IPS-15b (cell line): ENCODE results near the gene S100A2.
A peak's percentile ranks its signal among the peaks of the same experiment; 100 is the strongest.
"Not testable (repeated sequence)": the region's sequence is repeated elsewhere in the genome, so short reads cannot be mapped to it uniquely, and the experiment has no call there.

Experiments
- H3K27me3 ChIP-seq: one replicate; pipeline ENCODE4 v1.6.1; 2013; ENCODE audit warnings: low read length; ENCODE audit not compliant: control insufficient read depth, insufficient read depth
- H3K36me3 ChIP-seq: one replicate; pipeline ENCODE4 v1.6.1; 2013; ENCODE audit warnings: low read length; ENCODE audit not compliant: control insufficient read depth, insufficient read depth
- H3K4me1 ChIP-seq: one replicate; pipeline ENCODE4 v1.6.1; 2013; ENCODE audit warnings: mild to moderate bottlenecking, low read length; ENCODE audit not compliant: control insufficient read depth, insufficient read depth
- H3K4me3 ChIP-seq: one replicate; pipeline ENCODE4 v1.5.1; 2013; ENCODE audit warnings: low read depth, low read length
- H3K9ac ChIP-seq: one replicate; pipeline ENCODE4 v1.6.1; 2013; ENCODE audit warnings: low read depth, mild to moderate bottlenecking, low read length
- H3K9me3 ChIP-seq: one replicate; pipeline ENCODE4 v1.6.1; 2013; ENCODE audit warnings: mild to moderate bottlenecking, low read length; ENCODE audit not compliant: control insufficient read depth, insufficient read depth

S100A2 gene

DNA sequence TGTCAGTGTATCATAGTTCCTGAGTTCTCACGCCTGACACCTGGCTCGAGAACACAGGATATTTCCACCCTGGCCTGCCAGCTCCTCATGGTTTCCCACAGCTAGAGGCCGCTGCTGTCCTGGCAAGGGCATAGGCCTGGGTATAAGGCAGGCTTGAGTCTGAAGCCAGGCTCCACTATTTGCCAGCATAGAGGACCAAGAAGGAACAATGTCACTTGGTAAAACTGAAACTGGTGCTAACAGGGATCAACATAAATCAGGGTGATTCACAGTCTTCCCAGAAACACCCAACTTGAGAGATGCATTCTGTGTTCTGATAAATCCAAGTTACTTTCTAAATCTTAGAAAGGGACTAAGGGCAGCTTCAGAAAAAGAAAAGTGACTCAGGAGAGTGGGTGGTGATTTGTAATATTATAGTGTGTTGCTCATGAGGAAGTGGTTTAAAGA is 6.9 kb upstream of the S100A2 start:
- Histone ChIP-seq H3K27me3 (no peaks in the 10 kb centered on the region), H3K36me3 (no peaks in the 10 kb centered on the region), H3K9me3 (no peaks in the 10 kb centered on the region), H3K9ac (no peak overlapping the region), H3K4me3 (no peak overlapping the region), H3K4me1 (peaks cover 10% of the 10 kb centered on the region)

DNA sequence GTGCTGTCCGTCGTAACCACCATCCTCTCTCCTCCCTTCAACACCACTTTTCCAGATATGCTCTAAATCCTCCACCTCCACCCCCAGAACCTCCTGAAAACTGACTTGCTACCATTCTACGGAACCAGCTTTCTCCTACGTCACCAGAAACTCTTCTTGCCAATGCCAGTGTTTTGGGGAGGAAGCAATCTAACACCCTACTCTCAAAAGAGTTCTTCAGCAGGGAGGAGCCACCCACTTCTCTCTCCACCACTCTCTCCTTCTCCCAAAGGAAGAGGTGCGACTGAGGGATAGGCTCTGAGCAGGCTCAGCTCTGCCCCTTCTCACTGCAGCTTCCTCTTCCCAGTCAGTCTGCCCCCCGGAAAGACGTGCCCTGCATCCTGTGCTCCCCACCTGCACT is 6.1 kb upstream of the S100A2 start:
- H3K36me3 ChIP-seq = no peaks in the 10 kb centered on the region
- H3K4me3 ChIP-seq = no peak overlapping the region
- H3K9ac ChIP-seq = no peak overlapping the region
- H3K27me3 ChIP-seq = no peaks in the 10 kb centered on the region
- no peaks in the 10 kb centered on the region for H3K9me3 ChIP-seq
- H3K4me1 ChIP-seq = peaks cover 16% of the 10 kb centered on the region

DNA sequence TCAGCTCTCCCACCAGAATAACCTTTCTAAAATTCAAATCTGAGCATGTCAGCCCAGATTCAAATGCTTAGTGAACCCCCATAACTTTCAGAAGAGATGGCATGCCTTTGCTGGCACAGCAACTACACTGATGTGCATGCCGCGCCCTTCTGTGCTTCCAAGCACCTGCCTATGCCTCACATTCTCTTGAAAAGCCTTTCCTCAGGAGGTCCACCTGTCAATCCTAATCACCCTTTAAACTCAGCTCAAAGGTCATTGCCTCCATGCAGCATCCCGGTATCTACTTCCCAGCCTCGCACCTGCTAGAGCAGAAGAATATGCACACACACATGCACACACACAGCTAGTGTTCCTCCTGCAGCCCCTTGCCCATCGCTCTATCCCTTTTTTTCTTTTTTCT is 5.2 kb upstream of the S100A2 start:
- Histone ChIP-seq H3K9ac (no peak overlapping the region), H3K27me3 (no peaks in the 10 kb centered on the region), H3K4me1 (peaks cover 20% of the 10 kb centered on the region), H3K9me3 (no peaks in the 10 kb centered on the region), H3K4me3 (no peak overlapping the region), H3K36me3 (no peaks in the 10 kb centered on the region)

DNA sequence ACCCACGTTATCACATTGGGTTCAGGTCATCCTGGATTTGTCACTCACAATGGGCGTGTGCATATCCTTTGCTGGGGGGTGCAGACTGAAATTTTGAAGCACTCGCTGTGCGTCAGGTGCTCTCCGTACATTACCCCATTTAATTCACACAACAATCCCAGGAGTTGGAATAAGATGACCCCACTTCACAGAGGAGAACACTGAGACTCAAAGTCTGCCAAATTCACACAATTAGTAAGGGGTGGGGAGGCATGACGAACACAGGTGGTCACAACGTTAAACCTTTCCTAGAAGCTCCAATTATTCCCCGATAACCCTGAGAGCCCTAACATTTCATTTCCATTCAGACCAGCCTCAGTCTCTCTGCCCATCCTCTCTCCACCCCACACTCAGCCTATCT is 3.8 kb upstream of the S100A2 start:
- Histone ChIP-seq H3K4me3 (no peak overlapping the region), H3K36me3 (no peaks in the 10 kb centered on the region), H3K9me3 (no peaks in the 10 kb centered on the region), H3K9ac (no peak overlapping the region), H3K4me1 (peaks cover 21% of the 10 kb centered on the region), H3K27me3 (no peaks in the 10 kb centered on the region)

DNA sequence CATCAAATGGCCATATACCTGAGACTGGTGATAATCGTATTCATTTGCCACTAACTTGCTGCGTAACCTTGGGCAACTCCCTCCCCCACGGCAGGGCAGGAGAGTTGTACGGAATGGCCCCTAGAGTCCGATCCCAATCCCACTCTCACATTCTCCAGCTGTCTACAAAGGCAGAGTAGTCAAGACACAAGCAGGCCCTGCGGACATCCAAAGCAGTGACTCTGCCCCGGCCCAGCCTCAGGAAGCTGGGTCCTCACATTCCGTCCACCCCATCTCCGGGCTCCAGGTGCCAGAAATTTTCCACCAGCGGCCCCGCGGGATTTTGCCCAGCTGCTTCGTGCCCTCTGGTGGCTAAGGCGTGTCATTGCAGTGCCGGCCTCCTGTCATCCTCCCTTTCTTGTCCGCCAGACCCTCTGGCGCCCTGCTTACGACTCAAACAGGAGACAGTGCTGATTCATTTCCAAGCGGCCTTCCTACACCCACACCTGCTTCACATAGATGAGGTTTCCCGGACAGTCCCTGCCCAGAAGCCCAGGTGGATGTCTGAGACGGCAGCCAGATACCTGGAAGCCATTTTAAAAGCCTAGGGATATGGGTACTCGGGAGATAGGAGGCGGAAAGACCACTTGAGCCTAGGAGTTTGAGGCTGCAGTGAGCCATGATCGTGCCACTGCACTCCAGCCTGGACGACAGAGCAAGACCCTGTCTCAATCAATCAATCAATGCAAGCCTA is 2.9 kb upstream of the S100A2 start:
- peak overlapping the region; percentile 47 for H3K9ac ChIP-seq
- peak overlapping the region; percentile 40 for H3K4me3 ChIP-seq

DNA sequence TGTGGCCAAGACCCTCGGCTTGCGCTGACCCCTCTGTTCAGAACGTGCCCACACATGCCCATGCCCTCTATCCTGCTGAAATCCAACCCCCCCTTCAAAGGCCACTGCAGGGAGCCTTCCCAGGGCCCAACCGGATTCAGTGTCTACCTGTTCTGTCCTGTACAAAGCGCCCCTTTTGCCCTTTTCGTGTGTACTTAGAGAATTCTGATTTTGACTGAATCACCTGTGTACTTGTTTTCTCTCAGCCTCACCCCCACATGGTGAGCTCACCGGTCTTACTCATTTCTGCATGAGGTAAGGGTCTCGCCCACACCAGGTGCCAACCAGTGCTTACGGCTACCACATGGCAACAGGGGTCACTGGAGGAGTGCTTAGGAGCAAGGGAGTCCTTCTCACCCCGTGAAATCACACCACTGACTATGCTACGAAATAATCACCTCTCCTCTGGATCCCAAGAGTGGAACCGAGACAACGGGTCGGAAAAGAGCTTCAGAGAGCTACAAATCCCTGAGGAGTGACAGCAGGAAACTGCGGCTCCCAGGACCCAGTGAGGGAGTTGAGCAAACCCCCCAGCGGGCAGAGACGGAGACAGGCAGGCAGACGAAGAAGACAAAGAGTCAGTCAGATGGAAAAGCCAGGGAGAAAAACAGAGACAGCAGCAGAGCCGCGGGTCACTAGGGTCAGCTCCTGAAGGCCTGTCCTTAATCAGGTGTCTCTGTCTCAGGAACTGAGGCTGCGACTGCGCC is 2.1 kb upstream of the S100A2 start:
- Histone ChIP-seq H3K4me3 (peak overlapping the region; percentile 40), H3K27me3 (no peaks in the 10 kb centered on the region), H3K36me3 (no peaks in the 10 kb centered on the region), H3K4me1 (peaks cover 21% of the 10 kb centered on the region), H3K9ac (no peak overlapping the region), H3K9me3 (no peaks in the 10 kb centered on the region)

More for the DNA sequence above, 2.9 kb upstream of the S100A2 start:
- Histone ChIP-seq H3K27me3 (no peaks in the 10 kb centered on the region), H3K4me1 (peaks cover 21% of the 10 kb centered on the region), H3K36me3 (no peaks in the 10 kb centered on the region), H3K9me3 (no peaks in the 10 kb centered on the region)

DNA sequence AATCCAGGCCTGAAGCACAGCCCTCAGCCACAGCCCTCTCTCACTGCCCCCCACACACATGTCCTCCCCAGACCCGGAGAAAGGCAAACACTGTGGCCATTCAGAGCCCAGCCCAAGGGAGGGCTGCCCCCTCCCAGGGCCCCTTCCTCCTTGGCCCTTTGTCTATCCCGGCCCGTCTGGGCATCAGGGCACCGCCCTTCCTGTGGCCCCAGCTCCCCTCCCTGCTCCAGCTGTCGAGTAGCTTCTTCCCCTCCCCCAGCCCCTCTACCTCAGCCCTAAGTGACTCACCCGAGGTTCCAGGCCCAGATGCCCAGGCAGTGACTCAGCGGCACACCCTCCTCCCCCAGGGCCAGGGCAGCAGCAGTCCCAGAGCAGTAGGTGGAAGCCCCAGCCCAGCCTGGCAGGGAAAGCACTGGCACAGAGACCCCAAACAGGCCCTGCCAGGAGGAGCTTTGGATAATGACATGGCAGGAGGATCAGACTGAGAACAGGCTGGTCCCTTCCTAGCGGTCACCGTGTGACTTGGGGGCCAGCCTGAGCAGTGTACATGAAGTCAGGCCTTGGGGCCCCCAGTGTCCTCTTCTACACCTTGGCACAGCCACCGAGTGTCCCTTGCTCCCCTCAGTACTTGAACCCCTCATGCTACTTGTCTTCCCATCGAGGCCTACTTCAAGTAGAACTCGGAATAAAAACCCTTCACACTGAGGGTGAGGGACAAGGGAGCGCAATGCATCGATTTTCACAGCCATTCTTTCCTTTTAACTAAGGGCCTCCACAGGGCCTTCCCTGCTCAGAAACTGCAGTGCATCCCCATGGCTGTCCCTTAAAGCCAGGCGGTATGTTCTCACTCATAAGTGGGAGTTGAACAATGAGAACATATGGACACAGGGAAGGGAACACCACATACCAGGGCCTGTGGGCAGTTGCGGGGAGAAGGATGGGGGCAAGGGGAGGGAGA is 1.0 kb upstream of the S100A2 start:
- H3K4me3 ChIP-seq = peak overlapping the region; percentile 4
- no peaks in the 10 kb centered on the region for H3K9me3 ChIP-seq
- H3K36me3 ChIP-seq = no peaks in the 10 kb centered on the region
- H3K9ac ChIP-seq = no peak overlapping the region
- H3K27me3 ChIP-seq = no peaks in the 10 kb centered on the region
- H3K4me1 ChIP-seq = peaks cover 21% of the 10 kb centered on the region

DNA sequence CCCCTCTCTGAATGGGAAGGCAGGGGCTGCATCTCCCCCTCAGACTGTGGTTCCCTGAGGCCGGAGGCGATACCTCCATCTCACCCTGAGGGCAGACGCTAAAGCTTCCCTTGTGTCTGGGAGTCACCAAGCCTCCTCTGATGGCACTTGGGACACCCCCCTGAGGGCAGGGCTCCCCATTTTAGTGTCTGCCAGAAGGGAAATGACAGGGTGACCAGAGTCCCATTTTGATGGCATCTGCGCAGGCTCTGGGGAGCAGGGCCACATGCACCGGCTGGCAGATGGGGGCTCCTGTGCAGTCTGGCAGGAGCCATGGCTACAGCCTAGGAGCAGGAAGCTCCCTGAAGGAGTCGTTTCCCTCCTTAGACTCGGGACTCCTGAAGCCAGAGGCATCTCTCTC is 1.7 kb downstream of the S100A2 start:
- Histone ChIP-seq H3K36me3 (no peaks in the 10 kb centered on the region), H3K4me1 (peaks cover 21% of the 10 kb centered on the region), H3K27me3 (no peaks in the 10 kb centered on the region), H3K4me3 (no peak overlapping the region), H3K9ac (no peak overlapping the region), H3K9me3 (no peaks in the 10 kb centered on the region)

DNA sequence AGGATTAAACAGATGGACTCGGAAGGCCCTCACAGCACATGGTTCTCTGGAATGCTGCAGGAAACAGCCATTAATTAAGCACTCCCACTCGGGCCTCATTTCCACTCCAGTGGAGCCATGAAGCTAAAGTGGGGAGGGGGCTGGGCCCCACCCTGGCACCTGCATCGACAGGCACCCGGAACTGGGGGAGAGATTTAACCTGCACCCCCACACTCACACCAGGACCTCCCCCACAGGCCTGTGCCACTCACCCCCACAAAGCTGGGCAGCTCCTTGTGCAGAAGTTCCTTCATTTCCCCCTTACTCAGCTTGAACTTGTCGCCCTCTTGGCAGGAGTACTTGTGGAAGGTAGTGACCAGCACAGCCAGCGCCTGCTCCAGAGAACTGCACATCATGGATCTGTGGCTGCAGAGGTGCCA is 2.2 kb downstream of the S100A2 start:
- Histone ChIP-seq H3K9me3 (no peaks in the 10 kb centered on the region), H3K27me3 (no peaks in the 10 kb centered on the region), H3K4me1 (peaks cover 20% of the 10 kb centered on the region), H3K36me3 (no peaks in the 10 kb centered on the region), H3K4me3 (no peak overlapping the region), H3K9ac (no peak overlapping the region)

DNA sequence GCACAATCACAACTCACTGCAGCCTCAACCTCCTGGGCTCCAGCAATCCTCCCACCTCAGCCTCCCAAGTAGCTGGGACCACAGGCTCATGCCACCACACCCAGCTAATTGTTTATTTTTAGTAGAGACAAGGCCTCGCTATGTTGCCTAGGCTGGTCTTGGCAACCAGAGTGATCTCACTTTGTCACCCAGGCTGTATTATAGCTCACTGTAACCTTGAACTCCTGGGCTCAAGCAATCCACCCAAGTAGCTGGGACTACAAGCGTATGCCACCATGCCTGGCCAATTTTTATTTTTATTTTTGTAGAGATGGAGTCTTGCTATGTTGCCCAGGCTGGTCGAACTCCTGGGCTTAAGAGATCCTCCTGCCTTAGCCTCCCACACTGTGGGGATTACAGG is 3.6 kb downstream of the S100A2 start:
- H3K4me3 ChIP-seq = not testable (repeated sequence)

DNA sequence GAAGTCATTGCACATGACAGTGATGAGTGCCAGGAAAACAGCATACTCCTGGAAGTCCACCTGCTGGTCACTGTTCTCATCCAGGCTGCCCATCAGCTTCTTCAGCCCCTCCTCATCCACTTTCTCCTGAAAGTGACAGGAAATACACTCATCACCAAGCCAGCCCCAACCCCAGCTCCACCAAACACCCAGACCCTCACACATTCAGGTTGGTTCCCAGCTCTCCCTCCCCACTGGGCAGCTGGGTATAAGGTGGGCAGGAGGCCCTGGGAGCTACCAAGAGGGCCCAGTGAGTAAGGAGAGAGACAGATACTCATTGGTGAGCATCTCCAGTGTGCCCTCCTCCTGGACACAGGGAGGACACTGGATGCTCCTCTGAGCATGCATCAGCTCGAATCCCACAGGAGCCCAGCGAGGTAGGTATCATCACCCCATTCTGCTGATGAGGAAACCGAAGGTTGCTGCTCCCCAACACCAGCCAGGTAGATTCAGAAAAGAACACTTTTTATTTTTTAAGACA is 4.1 kb downstream of the S100A2 start:
- Histone ChIP-seq H3K36me3 (no peaks in the 10 kb centered on the region), H3K9ac (no peak overlapping the region), H3K4me3 (no peak overlapping the region), H3K4me1 (peaks cover 4% of the 10 kb centered on the region), H3K27me3 (no peaks in the 10 kb centered on the region), H3K9me3 (no peaks in the 10 kb centered on the region)

More for the DNA sequence above, 3.6 kb downstream of the S100A2 start:
- H3K9me3 ChIP-seq, H3K4me1 ChIP-seq, H3K36me3 ChIP-seq, H3K27me3 ChIP-seq, H3K9ac ChIP-seq: not testable (repeated sequence)
